AG20443 (cell line): Measurements from ENCODE around the gene GRAP.
"Not testable (repeated sequence)": the region's sequence is repeated elsewhere in the genome, so short reads cannot be mapped to it uniquely, and the experiment has no call there.

Source experiments
- DNase-seq: peaks from one replicate; pipeline ENCODE4 v3.0.0; 2012; ENCODE audit warnings: low spot score, mixed read lengths

Gene GRAP

DNA sequence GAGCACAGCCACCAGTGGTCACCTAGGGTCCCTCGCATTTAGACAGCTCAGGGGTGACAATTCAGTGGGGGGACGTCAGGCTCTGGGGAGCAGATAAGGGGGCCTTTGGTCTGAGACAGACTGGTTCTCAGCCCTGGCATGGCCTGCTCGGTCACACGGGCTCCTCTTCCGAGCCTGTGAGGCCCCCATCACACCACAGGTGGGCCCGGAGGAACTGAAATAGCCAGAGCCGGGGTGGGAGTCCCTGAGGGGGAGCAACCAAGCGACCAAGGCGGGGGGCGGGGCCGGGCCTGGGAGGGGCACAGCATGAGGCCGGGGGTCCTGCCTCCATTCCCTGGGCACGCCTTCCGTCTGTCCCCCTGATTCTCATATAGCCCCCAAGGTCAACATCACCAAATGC lies 4.4 kb downstream of the GRAP start:
- not testable (repeated sequence) for DNase-seq

DNA sequence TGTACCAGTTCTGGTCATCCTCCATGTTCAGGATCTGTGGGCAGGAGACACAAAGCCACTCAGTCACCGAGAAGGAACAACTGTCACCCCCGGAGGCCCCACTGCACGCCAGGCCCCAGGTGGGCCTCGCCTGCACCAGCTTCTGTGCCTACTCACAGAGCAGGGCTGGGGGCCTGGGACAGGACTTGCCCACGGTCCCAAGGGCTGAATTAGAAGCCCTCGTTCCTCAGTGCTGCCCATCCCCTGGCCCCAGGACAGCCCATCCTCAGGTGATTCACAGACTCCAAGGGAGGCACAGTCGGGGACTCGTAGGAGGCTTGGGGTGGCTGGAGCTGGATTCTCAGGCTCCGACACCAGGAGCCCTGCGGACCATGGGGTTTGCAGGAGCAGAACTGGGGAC lies 4.9 kb downstream of the GRAP start:
- DNase-seq: not testable (repeated sequence)

DNA sequence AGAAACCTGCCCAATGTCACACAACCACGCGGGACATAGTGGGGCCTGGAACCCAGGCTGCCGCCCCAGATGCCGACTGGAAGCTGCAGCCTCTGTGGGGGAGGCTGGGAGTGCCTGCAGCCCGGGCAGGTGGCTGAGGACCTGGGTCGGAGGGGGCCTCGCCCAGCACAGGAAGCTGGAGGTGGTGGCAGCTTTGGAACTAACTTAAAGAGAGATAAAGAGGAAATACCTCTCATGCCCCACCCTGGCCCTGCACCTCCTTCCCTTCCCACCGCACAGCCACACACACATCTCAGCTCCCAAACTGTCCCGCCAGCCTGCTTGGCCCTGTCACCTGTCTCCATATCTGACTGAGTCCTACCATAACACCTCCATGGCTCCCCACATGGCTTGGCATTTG lies 6.4 kb downstream of the GRAP start:
- DNase-seq: not testable (repeated sequence)

DNA sequence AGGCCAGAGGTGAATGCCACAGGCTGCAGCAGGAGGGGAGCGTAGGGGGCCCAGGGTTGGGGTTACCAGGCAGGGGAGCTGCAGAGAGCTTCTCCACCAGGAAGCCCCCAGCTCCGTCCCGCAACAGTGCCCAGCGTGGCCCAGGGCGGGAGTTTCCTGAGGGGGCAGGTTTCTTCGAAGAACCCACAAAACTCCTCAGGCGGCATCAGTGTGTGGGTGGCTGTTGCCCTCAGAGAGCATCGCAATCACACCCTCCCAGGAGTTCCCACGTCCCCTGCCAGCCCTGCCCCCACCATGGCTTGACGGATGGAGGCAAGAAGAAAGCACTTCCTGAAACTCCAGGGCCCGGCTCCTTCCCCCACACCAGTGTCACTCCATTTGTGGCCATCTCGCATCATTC lies 8.0 kb downstream of the GRAP start:
- not testable (repeated sequence) for DNase-seq

DNA sequence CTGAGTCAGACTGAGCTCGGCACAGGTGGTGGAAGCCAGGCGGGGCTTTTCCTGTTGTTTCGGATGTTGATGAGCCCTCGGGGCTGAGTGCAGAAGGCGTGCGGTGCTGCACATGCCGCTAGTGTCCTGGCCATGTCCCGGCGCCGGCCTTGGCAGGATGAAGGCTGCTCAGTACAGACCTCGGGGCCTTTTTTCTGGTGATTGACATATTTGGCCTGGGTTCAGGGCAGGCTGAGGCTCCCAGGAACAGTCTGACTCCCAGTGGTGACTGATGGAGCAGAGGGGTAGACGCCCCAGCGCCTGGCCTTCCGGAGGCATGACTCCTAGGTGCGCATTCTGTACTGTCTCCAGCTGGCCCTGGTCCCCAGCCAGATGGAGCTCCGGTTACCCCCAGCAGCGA lies 8.8 kb downstream of the GRAP start:
- DNase-seq: not testable (repeated sequence)

DNA sequence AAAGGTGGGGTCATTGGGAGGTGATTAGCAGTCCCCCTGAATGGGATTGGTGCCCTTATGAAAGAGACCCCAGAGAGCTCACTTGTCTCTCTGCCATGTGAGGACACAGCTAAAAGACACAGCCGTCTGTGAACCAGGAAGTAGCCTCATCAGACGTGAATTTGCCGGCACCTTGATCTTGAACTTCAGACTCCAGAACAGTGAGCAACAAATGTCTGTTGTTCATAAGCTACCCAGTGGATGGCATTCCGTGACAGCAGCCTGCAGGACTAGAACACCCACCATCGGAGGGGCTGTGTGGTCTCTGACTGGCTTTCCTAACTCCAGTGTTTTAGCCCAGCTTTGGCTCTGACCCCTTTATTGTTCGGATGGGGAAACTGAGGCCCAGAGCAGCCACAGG lies 9.2 kb downstream of the GRAP start:
- not testable (repeated sequence) for DNase-seq

DNA sequence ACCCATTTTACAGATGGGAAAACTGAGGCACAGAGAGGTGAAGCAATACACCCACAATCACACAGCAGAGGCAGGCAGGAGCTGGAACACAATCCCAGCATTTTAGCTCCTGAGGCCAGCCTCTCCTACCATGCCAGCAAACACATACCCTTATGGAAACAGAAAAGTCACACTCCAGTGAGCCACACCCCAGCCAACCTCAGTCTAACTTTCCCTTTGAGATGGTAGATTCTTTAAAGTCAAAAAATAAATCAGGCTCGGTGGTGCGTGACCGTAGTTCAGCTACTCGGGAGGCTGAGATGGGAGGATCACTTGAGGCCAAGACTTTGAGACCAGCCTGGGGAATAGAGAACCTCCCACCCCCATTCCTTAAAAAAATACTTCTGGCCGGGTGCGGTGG lies 10.6 kb downstream of the GRAP start:
- DNase-seq: not testable (repeated sequence)

DNA sequence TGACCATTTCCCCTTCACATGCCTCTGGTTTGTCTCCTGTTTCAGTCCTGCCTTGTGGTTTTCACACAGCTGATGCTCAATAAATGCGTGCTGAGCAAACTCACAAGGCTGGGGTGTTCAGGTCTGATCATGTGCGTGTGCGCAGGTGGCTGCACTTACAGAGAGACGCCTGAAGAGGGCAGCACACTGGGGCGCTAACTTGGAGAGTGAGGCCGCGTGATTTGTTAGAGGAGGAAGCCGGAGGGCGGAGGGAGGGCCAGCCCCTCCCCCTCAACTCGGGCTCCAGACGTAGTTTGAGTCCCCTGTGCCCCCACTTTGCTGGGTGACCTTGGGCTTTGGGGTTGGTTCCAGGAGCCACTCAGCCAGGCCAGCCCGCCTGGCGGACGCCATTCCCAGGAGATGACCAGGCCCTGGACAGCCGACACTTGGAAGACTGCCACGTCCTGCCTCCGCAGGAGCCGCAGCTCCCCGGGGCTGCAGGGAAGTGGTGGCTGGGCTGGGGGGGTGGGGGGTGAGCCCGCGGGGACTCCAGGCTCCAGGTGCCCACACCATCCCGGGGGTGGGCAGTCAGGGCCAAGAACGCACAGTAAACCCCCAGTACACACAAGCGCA lies 14.3 kb downstream of the GRAP start:
- DNase-seq: not testable (repeated sequence)

DNA sequence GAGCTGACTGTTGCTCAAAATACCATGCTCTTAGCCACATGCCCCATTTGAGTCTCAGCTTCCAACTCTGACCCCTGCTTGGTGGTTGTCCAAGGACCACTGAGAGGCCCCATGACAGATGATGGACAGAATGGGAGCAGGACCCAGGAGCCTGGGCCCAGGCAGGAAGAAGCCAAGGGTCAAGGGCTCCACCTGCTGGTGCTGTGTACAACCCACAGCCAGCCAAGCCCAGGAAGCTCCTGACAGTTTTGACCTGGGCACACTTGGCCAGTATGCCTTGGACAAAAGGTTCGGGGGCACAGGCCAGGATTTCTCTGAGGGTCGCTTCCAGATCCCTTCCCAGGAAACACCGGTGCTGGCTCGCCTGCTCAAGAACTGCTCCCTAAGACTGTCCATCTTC lies 15.0 kb downstream of the GRAP start:
- not testable (repeated sequence) for DNase-seq

DNA sequence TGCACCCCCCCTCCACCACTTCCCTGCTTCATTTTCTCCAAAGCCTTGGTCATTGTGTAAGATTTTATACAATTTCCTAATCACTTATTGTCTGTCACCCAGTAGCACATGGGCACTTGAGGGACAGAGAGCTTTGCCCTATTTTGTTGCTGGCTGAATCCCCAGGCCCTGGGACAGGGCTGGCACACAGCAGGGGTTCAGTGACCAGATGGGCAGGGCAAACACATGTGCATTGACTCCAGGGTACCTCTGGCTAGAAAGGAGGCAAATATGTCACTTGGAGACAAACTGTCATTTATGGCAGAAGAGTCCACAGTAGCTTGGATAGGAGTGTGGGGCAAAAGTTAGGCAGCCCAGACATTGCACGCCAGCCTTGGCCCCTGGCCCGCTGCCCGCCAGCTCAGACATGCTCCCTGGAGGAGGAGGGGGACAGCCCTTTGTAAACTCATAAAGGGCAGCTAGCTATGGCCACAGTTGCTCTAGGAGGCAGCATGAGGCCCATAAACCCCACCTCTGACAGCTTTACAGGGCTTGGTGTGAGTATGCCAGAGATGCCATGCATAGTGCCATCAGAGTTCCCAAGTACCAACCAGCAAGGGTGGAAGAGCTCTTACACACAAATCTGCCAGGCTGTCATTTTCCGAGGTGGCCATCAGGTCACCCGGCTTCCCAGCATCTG lies 15.8 kb downstream of the GRAP start:
- DNase-seq: not testable (repeated sequence)

DNA sequence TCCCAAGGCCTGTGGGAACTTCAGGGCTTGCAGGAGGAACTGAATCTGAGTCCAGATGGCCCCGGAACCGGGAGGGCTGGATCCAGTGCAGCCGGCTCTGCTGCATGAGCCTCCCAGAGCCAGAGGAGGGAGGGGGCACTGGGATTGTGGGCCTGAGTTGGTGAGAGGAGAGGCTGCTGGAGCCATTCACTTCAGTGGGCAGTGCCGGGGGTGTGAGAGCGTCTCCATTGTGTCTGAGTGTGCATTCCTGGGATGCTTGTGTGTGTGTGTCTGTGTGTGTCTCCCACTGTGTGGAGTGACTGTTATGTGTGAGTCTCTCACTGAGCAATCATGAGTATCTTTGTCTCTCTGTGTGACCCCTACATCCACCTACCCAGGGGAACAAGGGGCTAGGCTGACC lies 17.0 kb downstream of the GRAP start:
- DNase-seq: not testable (repeated sequence)

DNA sequence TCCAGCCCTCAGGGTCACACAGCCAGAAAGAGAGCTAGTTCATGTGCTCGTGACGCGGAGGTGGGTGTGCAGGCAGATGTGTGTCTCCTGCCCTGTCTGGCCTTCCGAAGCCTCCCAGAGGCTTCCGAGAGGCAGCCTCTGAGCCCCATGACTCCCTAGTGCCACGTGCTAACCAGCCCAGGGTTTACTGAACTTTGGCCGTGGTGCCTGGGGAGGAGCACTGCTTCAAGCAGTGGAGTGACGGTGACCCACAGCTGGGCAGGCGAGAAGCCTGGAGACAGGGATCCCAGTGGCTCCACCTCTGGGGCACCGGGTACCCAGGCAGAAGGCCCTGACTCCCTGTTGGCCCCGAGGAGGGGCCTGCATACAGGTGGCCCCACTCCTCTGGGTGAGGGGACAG lies 18.1 kb downstream of the GRAP start:
- DNase-seq: not testable (repeated sequence)

DNA sequence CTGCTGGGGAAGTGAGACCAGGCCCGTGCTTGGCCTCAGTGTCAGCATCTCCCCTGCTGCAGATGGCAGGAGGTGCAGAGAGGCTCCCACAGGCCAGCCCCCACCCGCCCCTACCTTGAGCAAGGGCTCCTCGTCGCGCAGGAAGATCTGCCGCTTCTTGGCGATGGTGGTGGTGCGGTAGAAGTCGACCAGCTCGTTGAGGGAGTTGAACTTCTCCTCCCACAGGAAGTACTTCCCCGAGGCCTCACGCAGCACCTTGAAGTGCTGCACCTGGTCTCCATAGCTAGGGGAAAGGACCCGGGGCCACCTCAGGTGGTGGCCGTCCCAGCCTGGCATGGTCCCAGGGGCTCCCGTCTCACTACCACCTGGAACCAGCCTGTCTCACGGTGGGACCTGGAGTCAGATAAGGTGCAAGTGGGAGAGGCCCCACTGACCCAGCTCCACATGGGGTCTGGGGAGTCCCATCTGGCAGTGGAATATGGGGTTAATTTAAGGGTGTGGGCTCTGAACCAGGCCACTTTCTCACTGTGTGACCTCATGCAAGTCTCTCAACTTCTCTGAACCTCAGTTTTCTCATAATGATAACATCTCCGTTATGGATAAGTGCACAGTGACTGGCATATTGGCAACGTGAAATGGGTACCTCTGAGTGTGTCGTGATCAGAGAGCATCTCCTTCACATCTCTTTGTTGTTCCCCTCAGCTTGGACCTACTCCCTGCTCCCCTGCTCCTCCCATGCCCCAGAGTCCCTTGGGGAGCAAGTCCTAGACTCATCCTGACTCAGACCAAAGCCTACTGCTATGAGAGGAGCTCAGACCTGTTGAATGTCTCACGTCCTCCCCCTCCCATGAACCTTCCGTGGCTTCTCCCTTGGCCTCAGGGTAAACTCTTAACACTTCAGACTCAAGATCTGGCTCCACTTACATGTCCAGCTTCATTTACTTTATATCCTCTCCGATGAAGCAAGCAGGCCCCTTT lies 22.4 kb downstream of the GRAP start:
- DNase-seq: peak; percentile 52

DNA sequence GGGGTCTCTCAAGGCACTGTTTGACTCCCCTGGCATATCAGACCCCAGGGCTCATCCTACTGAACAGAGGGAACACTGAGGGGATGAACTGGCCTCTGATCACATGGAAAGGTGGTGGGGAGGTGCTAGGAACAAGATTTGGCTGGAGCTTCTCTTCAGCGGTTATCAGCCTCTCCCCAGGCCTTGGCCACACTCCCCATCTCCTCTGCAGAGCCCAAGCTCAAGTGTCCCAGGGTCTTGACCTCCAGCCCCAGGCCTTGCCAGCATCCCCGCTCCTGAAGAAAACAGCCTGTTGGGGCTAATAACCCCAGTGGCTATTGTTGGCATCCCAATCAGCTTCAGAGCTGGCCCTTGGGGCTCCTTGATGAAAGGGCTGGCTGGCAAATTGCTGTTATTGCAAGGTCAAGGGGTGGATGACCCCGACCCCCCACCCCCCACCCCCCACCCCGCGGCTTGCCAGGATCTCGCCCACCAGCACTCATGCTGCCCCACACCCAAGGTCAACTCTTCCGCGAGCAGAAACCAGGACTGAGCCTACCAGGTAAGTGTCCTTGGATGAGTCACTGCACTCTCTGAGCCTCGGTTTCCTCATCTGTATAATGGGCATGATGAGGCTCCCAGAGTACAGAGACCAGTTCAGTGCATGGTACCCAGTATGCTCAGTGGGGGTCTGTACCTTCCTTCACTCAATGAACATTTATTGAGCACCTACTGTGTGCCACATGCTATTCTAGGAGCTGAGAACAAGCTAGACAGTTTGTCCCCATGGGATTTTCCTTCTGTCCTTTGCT lies 23.4 kb downstream of the GRAP start:
- no peak for DNase-seq

DNA sequence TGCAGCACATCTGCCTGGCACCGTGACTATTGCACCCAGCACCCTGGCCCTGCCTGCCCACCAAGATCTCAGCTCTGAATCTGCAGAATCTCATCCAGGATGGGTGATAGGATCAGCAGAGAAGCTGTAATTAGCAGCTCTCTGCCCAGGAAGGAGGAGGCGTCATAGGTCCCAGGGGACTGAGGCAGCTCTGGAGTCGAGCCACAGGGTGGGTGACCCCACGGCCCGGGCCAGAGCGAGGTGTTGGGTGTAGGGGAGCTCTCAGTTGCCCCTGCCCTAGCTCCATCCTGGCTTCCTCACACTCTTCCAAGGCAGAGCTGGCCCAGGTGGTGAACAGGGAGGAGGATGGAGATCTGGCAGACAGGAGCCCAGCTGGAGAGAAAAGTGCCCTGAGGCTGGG lies 24.0 kb downstream of the GRAP start:
- DNase-seq: no peak

DNA sequence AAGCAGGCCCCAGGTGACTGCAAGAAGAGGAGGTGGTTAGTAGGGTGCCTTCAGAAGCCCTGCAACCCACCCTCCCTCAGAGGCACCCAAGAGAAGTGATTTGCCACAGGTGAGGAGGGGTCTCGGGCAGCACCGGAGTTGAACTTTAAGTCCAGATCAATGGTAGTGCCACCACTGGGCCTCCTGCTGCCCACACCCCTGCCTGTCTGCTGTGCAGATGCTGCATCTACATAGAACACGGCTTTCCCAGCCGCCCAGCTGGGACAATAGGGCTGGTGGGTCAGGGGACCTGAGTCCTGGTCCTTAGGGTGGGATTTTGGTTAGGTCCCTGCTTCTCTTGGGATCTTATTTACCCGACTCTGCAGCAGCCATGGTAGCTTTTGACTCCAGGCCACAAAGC lies 24.6 kb downstream of the GRAP start:
- DNase-seq: no peak

DNA sequence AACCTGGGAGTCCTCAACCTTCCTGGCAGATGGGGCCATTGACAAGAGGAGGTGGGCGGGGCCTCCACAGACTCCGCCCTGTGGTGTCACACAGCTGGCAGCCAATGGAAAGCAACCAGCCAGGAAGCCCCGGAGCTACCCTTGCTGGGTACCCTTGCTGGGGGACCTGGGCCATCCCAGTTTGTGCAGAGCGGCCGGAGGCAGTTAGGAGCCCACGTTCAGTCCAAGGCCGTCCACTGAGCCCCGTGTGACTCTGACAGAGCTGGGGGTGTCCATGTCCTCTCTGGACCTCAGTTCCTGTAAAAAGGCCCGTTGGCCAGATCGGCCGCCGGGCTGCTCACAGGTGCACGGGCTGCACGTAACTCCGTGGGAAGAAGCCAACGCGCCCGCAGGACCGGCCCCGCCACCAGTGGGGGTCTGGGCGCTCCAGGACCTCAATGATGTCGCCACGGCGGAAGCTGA lies 25.1 kb downstream of the GRAP start:
- no peak for DNase-seq

DNA sequence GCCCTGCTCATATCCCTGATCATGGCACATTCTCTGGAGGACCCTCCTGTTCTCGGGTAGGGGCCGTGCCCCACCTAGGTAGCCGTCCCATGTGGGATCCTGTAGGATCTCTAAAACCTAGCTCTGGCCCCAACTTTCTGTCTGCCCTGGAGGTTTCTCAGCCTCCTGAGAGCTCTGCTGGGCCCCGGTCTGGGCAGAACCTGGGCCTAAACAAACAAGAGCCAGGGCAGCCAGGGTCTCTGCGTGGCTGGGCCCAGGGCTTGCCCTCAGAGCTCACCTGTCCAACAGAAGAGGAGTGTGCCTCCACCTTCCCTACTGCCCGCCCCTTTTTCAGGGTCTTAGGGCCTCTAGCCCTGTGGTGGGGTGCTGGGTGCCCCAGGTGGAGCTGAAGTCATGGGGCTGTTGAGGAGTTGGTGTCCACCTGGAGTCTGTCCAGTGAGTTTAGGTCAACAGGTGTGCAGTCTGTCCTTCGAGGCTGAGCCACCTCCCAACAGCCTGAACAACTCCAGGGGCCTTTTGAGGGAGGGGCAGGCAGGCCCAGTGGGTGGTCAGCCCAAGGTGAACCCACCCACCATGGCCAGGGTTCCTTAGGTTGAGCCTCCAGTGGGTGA lies 25.6 kb downstream of the GRAP start:
- DNase-seq: not testable (repeated sequence)

DNA sequence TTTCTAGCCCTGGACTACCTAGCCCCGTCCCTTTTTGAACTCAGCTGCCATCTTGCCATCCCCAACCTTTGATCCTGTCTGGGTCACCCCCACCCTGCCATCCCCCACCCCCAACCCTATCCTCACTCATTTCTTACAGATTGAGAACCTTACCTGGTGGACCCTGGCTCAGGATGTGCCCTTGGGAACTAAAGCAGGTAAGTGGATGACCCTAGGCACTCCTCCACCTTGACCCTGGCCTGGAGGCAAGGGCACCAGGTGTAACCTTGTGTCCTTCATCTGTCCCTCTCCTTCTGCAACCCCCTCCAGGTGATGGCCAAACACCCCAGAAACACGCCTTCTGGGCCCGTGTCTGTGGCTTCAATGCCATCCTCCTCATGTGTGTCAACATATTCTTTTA lies 26.7 kb downstream of the GRAP start:
- no peak for DNase-seq

DNA sequence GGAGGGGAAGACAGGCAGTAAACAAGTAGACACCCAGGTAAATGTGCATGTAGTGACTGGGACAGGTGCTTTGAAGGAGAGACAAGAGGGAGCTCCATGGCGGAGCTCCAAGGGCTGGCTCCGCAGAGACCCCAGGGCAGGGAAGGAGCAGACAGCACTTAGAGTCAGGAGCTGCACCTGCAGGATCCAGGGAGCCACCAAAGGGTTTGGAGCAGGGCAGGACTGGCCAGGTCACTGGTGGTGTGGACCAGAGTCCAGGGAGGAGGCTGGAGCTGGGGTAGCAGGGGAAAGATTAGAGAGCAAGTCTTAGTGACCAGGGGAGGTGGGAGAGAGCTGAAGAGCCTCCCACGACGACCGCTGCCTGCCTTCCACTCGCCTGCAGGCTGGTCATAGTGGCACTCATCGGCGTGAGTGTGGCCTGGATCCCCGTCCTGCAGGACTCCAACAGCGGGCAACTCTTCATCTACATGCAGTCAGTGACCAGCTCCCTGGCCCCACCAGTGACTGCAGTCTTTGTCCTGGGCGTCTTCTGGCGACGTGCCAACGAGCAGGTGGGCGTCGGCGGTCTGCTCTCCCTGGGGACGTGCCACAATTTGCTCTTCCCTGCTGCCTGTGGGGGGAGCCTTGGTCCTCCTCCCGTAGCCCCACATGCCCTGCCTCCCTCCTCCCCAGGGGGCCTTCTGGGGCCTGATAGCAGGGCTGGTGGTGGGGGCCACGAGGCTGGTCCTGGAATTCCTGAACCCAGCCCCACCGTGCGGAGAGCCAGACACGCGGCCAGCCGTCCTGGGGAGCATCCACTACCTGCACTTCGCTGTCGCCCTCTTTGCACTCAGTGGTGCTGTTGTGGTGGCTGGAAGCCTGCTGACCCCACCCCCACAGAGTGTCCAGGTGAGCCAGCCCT lies 27.5 kb downstream of the GRAP start:
- no peak for DNase-seq
